ENCODE results near the gene CCDC40. TPM values are rescaled to one million over a fixed set of nuclear protein-coding genes. Genes with fewer than 3 reads are reported as not detected.
A peak's percentile ranks its signal among the peaks of the same experiment; 100 is the strongest.

Gene CCDC40
- total and polyA plus RNA-seq, 2 of the 13 experiments (the other 11 are each of a cell fraction or from before 2014, with no cell fraction given): 4.1 to 5.5 TPM

- TF ChIP-seq ARNT2 (CRISPR knock-in tag; IDR thresholded peaks at IDR 0.05; ENCODE audit: low read depth) (no peak), SP1 (IDR thresholded peaks at IDR 0.05) (no peak), SP1 (CRISPR knock-in tag; IDR thresholded peaks at IDR 0.05) (0 out of 2 replicates have a peak, but pooled peaks have one; percentile 19), BORCS8-MEF2B (CRISPR knock-in tag; IDR thresholded peaks at IDR 0.05) (peak; percentile 67), ZBTB8A (CRISPR knock-in tag; IDR thresholded peaks at IDR 0.05; ENCODE audit: borderline replicate concordance, low read depth) (no peak), ZKSCAN1 (IDR thresholded peaks at IDR 0.05; ENCODE audit: low read length) (no peak), KDM1A (CRISPR knock-in tag; IDR thresholded peaks at IDR 0.05) (no peak), ZNF512 (CRISPR knock-in tag; IDR thresholded peaks at IDR 0.05) (no peak), KLF15 (CRISPR knock-in tag; IDR thresholded peaks at IDR 0.05; ENCODE audit: borderline replicate concordance) (no peak; the same call in 1 of the 2 replicates), KIAA2018 (CRISPR knock-in tag; IDR thresholded peaks at IDR 0.05; ENCODE audit: borderline replicate concordance) (no peak), SOX13 (IDR thresholded peaks at IDR 0.05) (no peak), SOX13 (CRISPR knock-in tag; conservative IDR thresholded peaks at IDR 0.05 in 1 of 2, IDR thresholded peaks at IDR 0.05 in 1 of 2) (0 out of 4 replicates have a peak, but pooled peaks of 1 of the 2 experiments have one; percentile 40), PHF21A (CRISPR knock-in tag; IDR thresholded peaks at IDR 0.05) (peak; percentile 76), ZNF432 (CRISPR knock-in tag; IDR thresholded peaks at IDR 0.05; ENCODE audit: borderline replicate concordance) (no peak), HOXD1 (CRISPR knock-in tag; IDR thresholded peaks at IDR 0.05) (no peak), ZNF709 (CRISPR knock-in tag; IDR thresholded peaks at IDR 0.05) (no peak)
Measured at GRCh38 chr17:80005360-80006338, 30.8 kb upstream of the CCDC40 start (continued).
